ENCODE data around the gene GPS1.

GPS1 gene

DNA sequence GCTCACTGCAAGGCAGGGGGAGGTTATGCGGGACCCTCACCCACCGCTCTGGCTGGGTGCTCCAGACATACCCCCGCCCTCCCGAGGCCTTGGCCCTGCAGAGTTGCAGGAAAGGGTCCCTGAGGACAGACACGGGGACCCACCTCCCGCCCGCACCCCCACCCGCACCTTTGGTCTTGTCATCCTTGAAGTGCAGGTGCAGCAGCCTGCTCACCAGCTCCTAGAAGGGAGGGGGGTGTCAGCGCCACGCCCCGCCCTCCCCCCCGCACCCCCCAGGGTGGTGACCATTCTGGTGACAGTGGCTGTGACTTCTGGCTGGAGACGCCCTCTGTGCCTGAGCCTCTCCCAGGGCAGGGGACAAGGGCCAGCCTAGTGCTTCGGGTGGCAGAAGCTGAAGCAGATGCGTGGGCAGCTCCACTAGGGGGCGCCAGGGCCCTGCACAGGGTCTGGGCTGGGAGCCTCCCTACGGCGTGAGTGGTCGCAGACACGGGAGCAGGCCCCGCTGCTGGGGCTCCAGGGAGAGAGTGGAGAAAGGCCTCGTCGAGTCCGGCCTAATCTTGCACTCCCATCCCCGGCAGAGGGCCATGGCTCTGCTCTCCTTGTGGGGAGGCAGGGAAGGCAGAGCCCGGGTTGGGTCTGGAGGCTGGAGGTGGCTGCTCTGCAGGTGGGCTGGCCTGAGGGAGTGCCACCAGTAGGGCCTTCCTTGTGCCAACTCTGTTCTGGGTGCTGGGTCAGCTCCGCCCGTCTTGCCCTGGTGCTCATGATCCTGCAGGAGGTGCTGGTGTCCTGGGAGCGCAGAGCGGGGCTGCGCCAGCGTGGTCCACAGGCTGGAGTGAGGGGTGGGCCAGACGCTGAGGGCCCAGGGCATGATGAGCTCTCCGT is 31.8 kb upstream of the GPS1 start:
- H3K4me3 ChIP-seq (replicated peaks; ENCODE audit: low read depth, low read length): no peak overlapping the region
- TF ChIP-seq CTCF (IDR thresholded peaks at IDR 0.05; ENCODE audit: low read length, missing control alignments): peak; percentile 65
- DNase-seq (ENCODE audit: low read depth): peak; percentile 45

DNA sequence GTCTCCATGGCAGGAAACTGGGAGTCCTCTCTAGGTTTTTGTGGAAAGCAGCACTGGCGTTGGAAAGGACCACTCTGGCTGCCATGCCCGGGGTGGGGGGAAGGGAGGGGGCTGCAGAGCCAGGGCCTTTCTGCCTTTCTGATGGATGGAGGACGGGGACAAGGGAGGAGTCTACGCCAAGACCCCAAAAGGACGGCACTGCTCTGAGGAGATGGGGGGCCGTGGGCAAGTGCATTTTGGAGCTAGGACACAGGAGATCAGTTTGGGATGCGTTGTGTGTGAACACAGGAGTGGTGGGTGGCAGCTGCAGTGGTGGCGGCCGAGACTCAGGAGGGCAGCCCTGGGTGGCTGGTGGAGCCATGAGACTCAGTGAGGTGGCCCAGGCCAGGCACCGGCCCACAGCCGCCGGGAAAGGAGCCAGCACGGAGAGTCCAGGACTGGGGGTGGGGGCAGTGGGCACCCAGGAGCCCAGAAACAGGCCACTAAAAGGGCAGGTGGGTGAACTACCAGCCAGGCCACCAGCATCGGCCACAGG is 31.1 kb upstream of the GPS1 start:
- H3K4me3 ChIP-seq (replicated peaks; ENCODE audit: low read depth, low read length): no peak overlapping the region
- no peak for DNase-seq (ENCODE audit: low read depth)
- TF ChIP-seq CTCF (IDR thresholded peaks at IDR 0.05; ENCODE audit: low read length, missing control alignments): no peak

DNA sequence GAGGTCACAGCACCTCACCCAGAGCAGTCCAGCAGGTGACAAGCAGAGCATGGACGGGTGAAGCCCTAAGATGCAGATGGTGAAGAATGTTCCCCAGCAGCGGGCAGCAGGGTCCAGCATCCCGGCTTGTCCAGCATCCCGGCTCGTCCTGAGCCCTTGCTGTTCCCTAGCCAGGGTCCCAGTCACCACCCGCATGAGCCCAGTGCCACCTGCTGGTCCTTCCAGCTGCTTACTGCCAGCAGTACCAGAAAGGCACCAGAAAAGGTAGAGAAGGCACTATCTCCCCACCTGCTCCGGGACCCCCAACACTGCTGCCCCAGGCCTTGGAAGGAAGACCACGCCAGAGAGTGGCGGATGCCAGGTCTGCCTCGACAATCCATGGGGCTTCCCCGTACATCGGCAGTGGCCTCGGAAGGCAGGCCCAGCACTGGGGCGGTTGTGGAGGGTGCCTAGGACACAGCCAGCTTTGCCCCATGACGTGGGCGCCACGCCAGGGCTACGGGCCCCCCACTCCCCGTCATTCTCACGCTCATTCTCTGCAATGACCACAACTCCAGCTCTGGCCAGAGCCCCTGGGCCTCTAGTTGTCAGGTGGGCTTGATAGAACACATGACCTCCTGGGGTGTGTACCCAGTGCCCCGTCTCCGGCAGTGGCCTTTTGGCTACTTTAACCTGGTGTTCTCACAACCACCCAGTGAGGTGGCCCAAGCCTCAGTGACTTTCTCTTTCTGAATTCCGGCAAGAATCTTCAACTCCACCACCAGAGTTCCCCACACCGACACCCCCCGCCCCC is 30.4 kb upstream of the GPS1 start:
- peak; percentile 83 for DNase-seq (ENCODE audit: low read depth)
- peak overlapping the region; percentile 79 for H3K4me3 ChIP-seq (replicated peaks; ENCODE audit: low read depth, low read length)
- TF ChIP-seq CTCF (IDR thresholded peaks at IDR 0.05; ENCODE audit: low read length, missing control alignments): peak; percentile 85

- DNase-seq (ENCODE audit: low read depth): no peak
- no peak for TF ChIP-seq CTCF (IDR thresholded peaks at IDR 0.05; ENCODE audit: low read length, missing control alignments)
- peak overlapping the region; percentile 79 for H3K4me3 ChIP-seq (replicated peaks; ENCODE audit: low read depth, low read length)
Observed at GRCh38 chr17:82021900-82022309, 29.8 kb upstream of the GPS1 start.

GRCh38 chr17:82022310-82022980 is 29.3 kb upstream of the GPS1 start, which contains the start of gene CENPX:
TSS of gene CENPX (minus strand) at chr17:82022878. CDS start at chr17:82022861, 17 bp downstream.
- peak within 1 kb of the TSS; percentile 79 for H3K4me3 ChIP-seq (replicated peaks; ENCODE audit: low read depth, low read length)
- no peak for TF ChIP-seq CTCF (IDR thresholded peaks at IDR 0.05; ENCODE audit: low read length, missing control alignments)
- no peak for DNase-seq (ENCODE audit: low read depth)

DNA sequence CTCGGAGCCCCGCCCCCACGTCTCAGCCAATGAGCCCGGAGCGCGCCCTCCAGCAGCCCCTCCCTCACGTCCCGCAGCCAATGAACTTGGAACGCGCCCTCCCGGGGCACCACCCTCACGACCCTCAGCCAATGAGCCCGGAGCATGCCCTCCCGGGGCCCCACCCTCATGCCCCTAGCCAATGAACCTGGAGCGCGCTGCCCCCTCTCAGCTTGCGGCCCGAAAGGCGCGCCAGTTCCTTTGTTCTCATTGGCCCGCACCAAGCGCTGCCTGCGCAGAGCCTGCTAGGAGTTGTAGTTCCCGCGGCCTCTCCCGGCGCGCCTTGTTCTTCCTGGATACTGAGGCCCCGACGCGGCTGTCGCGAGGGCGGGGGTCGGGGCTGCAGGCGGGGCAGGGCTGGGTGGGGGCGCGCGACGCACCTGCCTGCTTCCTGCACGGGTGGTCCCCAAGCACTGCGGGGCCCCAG is 28.7 kb upstream of the GPS1 start, which contains the start of gene LRRC45:
LRRC45 (plus strand) TSS at position 325 of the 466 bp plus-strand sequence. CDS start 339 bp downstream, outside the sequence.
- DNase-seq (ENCODE audit: low read depth): peak; percentile 100
- TF ChIP-seq CTCF (IDR thresholded peaks at IDR 0.05; ENCODE audit: low read length, missing control alignments): no peak
- H3K4me3 ChIP-seq (replicated peaks; ENCODE audit: low read depth, low read length): peak within 1 kb of the TSS; percentile 79

Measured in fibroblast of pulmonary artery (primary cell).